PC-9 (cell line): Measurements from ENCODE around the gene PCDHA1.

Experiments used
- EZH2 ChIP-seq: fragments of 200-600 bp; sonication (generic); IDR thresholded peaks from 2 replicates; pipeline ENCODE4 v1.8.0; 2017; ENCODE audit warnings: antibody characterized with exemption, low read depth
- TF ChIP-seq, protein P1 (sequence below): fragments of 200-600 bp; sonication (generic); conservative IDR thresholded peaks from 2 replicates; pipeline ENCODE4 v1.6.1; 2017; ENCODE audit warnings: mixed run types, antibody characterized with exemption, mild to moderate bottlenecking, moderate library complexity

GRCh38 chr5:140964356-140964755, 178.4 kb downstream of the PCDHA1 start:
- TF ChIP-seq, protein P1, sequence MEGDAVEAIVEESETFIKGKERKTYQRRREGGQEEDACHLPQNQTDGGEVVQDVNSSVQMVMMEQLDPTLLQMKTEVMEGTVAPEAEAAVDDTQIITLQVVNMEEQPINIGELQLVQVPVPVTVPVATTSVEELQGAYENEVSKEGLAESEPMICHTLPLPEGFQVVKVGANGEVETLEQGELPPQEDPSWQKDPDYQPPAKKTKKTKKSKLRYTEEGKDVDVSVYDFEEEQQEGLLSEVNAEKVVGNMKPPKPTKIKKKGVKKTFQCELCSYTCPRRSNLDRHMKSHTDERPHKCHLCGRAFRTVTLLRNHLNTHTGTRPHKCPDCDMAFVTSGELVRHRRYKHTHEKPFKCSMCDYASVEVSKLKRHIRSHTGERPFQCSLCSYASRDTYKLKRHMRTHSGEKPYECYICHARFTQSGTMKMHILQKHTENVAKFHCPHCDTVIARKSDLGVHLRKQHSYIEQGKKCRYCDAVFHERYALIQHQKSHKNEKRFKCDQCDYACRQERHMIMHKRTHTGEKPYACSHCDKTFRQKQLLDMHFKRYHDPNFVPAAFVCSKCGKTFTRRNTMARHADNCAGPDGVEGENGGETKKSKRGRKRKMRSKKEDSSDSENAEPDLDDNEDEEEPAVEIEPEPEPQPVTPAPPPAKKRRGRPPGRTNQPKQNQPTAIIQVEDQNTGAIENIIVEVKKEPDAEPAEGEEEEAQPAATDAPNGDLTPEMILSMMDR, result no peak
- no peak for TF ChIP-seq EZH2
